ENCODE results near the gene FAM120B.
"Not testable (repeated sequence)": the region's sequence is repeated elsewhere in the genome, so short reads cannot be mapped to it uniquely, and the experiment has no call there.

Gene FAM120B

GRCh38 chr6:170394980-170395379 lies 88.4 kb downstream of the FAM120B start:
- no peak for DNase-seq

- not testable (repeated sequence) for DNase-seq
These were observed 92.3 kb downstream of the FAM120B start for GRCh38 chr6:170398743-170399369.

GRCh38 chr6:170399955-170400558 lies 93.5 kb downstream of the FAM120B start:
- not testable (repeated sequence) for DNase-seq

- no peak for DNase-seq
These were observed 95.9 kb downstream of the FAM120B start for GRCh38 chr6:170402318-170403040.

- no peak for DNase-seq
These were observed 96.9 kb downstream of the FAM120B start for GRCh38 chr6:170403451-170403850.

- no peak for DNase-seq
These were observed 97.5 kb downstream of the FAM120B start for GRCh38 chr6:170404036-170404435.

- no peak for DNase-seq
These were observed 98.1 kb downstream of the FAM120B start for GRCh38 chr6:170404697-170405096.

- DNase-seq = no peak
These were observed 98.9 kb downstream of the FAM120B start for GRCh38 chr6:170405311-170405975.

- no peak for DNase-seq
These were observed 100.6 kb downstream of the FAM120B start for GRCh38 chr6:170407200-170407599.

GRCh38 chr6:170407932-170408331 lies 101.4 kb downstream of the FAM120B start:
- DNase-seq = no peak

- not testable (repeated sequence) for DNase-seq
These were observed 103.2 kb downstream of the FAM120B start for GRCh38 chr6:170409746-170410145.

GRCh38 chr6:170410241-170410640 lies 103.7 kb downstream of the FAM120B start:
- DNase-seq = no peak

GRCh38 chr6:170415318-170415717 lies 108.8 kb downstream of the FAM120B start:
- no peak for DNase-seq

- DNase-seq = no peak
These were observed 109.7 kb downstream of the FAM120B start for GRCh38 chr6:170416303-170416702.

GRCh38 chr6:170416959-170417606 lies 110.5 kb downstream of the FAM120B start:
- no peak for DNase-seq

- DNase-seq = no peak
These were observed 111.3 kb downstream of the FAM120B start for GRCh38 chr6:170417881-170418280.

GRCh38 chr6:170420283-170420682 lies 113.7 kb downstream of the FAM120B start:
- DNase-seq = no peak

- DNase-seq = no peak
These were observed 114.5 kb downstream of the FAM120B start for GRCh38 chr6:170420791-170421776.

- DNase-seq = no peak
These were observed 115.4 kb downstream of the FAM120B start for GRCh38 chr6:170421921-170422320.

- DNase-seq = no peak
These were observed 116.5 kb downstream of the FAM120B start for GRCh38 chr6:170423030-170423429.

- DNase-seq = no peak
These were observed 117.5 kb downstream of the FAM120B start for GRCh38 chr6:170423814-170424603.
